ENCODE results near the gene GUCY1A1. TPM values are rescaled to one million over a fixed set of nuclear protein-coding genes. Genes with fewer than 3 reads are reported as not detected.

GUCY1A1 gene
- total RNA-seq, 4 donors from 2014 or later = 8.4 to 52.0 (median 12.9) TPM

DNA sequence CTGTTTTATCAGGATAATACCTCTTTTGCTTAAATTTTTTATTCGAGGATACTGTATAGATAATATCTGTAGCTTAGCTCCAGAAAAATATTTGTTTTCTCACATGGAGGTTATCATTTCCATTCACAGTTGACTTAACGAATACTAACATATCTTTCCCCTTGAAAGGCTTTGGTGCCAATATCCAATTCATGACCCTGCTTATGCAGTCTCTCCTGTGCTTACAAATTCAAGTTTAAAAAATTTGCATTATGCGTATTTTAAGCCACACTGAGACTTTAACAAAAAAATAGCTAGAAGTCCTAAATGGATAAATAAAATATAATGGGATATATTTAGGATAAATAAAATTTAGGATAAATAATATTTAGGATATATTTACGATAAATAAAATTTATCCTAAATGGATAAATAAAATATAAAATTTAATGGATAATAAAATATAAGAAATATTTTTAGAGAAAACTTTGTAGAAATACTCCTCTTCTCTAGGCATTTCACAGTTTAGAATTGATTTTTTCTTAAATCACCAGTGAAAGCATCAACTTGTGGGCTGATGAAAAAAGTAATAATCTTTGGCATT, 114.7 kb downstream of the GUCY1A1 start:
- TF ChIP-seq, protein P1, sequence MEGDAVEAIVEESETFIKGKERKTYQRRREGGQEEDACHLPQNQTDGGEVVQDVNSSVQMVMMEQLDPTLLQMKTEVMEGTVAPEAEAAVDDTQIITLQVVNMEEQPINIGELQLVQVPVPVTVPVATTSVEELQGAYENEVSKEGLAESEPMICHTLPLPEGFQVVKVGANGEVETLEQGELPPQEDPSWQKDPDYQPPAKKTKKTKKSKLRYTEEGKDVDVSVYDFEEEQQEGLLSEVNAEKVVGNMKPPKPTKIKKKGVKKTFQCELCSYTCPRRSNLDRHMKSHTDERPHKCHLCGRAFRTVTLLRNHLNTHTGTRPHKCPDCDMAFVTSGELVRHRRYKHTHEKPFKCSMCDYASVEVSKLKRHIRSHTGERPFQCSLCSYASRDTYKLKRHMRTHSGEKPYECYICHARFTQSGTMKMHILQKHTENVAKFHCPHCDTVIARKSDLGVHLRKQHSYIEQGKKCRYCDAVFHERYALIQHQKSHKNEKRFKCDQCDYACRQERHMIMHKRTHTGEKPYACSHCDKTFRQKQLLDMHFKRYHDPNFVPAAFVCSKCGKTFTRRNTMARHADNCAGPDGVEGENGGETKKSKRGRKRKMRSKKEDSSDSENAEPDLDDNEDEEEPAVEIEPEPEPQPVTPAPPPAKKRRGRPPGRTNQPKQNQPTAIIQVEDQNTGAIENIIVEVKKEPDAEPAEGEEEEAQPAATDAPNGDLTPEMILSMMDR (IDR thresholded peaks at IDR 0.05) = no peak
- ATAC-seq (ENCODE audit: low FRiP score) (no peak), DNase-seq (ENCODE audit: low spot score) (no peak)

Other genes with a start within 250 kb of the GUCY1A1 start
- gene GUCY1B1, start 92.2 kb downstream of the GUCY1A1 start, total RNA-seq = 10 to 100 TPM in 1 of 4 donors, 1 to 10 TPM in 3; 5.8 to 35.5 (median 8.3) TPM
- gene ASIC5, start 199.4 kb downstream of the GUCY1A1 start, total RNA-seq = not detected
- gene TDO2, start 236.8 kb downstream of the GUCY1A1 start, total RNA-seq = under 1 TPM in 1 of 4 donors, not detected in 3; 0.36 TPM

Data from omental fat pad (tissue), 4 donors.